GM18520 (cell line): Measurements from ENCODE around the gene SDF2.

ENCODE experiments used
- ATAC-seq: cut with Tn5 transposase; IDR thresholded peaks from one replicate; pipeline ENCODE4 v1.9.1; 2021; ENCODE audit not compliant: unreplicated experiment

SDF2 gene, protein sequence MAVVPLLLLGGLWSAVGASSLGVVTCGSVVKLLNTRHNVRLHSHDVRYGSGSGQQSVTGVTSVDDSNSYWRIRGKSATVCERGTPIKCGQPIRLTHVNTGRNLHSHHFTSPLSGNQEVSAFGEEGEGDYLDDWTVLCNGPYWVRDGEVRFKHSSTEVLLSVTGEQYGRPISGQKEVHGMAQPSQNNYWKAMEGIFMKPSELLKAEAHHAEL

DNA sequence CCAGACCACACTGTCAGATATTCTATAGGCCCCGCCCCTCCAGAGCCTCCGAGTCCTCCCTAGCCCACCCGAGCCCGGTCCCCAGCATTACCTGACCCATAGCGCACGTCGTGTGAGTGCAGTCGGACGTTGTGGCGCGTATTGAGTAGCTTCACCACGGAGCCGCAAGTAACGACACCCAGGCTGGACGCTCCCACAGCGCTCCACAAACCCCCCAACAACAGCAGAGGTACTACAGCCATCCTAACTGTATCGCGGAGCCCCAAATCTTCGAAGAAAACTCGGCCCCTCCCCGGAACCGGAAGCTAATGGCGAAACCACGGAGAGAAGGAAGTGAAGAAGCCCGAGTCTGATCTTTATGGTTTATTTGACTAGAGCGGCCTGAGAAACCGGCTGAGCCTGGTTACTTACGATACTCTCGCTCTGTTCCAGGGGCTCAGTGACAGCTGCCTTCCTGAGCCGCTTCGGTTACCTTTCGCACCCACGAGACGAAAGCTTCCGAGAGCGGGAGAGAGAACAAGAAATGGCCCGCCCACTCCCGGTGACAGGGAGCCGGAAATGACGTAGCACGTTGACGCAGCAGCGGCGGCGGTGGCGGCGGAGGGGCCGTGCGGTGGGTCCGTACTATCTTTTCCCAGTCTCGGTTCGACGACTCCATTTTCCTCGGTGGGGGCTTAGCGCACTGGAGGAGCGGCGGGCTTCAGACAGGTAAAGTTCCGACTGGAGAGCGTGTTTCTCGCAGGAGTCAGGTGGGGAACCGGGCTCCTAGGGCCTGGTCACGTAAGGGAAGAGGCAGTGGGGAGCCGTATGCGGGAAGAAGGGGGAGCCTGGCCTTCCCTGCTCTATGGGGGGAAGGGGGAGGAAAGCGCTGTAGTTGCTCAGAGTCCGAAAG is at the start of gene SDF2, which contains the start of gene SUPT6H:
Gene SDF2 (minus strand): TSS at position 272 of the 892 bp plus-strand sequence. CDS start 30 bp downstream, at position 242.
Gene SUPT6H (plus strand): TSS at position 571 of the 892 bp plus-strand sequence. CDS start 11,197 bp downstream, outside the sequence.
- peak; percentile 60 for ATAC-seq

DNA sequence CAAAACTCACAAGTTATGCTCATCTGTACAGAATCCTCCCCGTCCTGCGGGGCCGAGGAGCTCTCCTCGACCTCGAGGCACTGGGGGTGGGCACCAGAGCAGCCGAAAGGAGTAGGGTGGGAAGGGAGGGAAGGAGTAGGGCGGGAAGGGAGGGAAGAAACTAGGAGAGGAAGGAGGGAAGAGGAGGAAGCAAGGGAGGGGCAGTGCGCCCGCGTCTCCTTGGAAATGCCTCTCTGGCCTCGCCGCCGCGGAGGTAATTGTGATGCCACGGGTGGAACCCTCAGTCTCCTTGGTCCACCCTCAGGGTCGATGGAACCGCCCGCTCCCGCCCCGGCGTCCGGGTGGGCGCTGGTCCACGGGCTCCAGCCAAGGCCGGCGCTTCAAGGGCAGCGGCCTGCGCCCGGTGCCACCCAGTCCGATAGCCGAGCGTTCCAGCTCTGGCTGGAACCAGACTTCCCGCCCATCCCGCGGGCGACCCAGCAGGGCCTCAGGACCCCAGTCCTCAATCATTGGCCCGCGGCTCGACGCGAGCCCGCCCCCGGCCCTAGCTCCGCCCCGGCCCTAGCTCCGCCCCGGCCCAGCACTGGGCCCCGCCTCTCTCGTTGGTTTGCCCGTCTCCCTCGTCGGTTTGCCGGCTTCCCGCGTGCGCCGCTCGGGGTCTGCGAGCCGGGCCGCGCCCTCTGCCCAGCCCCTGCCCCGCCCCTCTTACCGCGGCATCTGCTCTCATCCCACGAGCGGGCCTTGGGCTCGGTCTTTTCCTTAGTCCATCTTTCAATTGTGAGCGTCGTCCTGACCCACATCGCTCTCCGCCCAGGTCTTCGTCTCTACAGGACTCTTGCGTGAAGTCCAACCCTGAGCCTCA is 49.4 kb upstream of the SDF2 start:
- peak; percentile 64 for ATAC-seq

DNA sequence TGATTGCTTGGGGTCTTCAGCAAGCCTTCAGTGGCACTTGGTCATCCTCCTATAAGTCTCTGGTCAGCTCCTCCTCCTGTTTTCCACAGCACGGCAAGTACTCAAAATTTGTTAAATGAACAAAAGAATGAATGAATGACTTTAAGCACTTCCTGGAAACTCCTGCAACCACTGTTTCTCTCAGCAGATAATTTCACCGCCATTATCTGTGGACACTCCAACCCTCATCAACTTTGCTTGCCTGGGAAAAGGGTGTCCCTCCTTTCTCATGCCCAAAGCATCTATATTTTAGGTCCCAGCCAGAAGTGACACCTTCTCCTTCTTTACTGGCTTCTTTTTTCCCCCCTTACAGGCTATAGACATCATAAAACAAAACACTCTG is 45.6 kb upstream of the SDF2 start:
- no peak for ATAC-seq

DNA sequence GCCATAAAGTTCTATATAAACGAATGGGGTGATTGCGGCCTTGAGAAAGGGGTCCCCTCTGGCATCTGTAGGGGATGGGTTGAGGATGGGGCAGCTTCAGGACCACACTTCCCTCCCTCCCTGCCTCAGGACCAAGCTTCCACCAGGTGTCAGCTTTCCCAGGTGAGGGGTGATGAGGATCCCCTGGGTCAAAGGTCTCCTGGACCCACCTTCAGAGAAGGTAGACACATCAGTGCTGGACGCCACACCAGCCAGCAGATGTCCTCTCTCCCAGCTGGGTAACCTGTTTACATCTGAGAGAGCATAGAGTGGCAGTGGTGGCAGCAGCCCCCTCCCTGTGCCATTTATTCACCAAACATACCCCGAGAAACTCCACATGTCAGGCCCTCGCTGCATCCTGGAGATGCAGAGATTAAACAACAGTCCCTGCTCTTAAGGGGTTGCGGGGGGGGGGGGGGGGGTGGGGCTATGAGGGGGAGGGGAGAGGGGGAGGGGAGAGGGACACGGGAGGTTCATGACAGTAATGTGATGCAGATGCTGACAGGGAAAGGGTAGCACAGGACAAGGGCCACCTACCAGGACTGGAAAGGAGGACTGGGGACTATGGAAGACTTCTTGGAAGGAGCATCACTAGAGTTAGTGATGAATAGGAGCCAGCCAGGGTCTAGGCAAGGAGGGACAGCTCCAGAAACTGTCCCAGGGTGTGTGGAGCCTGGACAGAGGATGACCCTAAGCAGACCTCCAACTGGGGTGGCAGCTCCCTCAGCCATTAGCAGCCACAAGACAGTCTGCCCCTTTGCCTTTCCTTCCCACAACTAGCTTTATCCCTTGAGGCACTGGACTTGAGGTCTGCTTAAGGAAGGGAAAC is 45.0 kb upstream of the SDF2 start:
- no peak for ATAC-seq

DNA sequence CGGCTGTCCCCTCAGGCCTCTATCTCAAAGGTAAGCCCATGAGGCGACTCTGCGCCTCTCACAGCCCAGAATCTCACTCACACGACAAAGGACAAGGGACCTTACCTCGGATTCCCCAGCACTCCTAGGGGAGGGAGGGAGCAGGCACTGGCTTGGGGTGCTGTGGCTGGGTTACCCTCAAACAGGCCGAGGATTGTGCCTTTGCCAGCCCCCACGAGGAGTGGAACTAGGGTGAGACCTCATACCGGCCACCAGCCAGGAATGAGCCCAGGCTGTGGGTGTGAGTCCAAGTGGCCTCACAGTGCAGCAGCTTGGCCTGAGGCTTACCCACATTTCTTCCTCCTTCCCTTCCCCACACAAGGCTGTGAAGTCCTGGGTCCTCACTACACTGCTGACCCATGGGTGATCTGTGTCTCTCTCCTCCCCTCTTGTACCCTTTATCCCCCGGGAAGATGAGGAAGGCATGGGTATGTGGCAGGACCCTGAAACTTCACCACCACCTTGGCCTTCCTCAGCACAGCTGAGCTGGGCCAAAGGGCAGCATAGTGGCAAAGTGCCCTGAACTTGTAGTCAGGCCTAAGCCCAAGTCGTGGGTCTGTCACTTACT is 44.1 kb upstream of the SDF2 start:
- no peak for ATAC-seq

DNA sequence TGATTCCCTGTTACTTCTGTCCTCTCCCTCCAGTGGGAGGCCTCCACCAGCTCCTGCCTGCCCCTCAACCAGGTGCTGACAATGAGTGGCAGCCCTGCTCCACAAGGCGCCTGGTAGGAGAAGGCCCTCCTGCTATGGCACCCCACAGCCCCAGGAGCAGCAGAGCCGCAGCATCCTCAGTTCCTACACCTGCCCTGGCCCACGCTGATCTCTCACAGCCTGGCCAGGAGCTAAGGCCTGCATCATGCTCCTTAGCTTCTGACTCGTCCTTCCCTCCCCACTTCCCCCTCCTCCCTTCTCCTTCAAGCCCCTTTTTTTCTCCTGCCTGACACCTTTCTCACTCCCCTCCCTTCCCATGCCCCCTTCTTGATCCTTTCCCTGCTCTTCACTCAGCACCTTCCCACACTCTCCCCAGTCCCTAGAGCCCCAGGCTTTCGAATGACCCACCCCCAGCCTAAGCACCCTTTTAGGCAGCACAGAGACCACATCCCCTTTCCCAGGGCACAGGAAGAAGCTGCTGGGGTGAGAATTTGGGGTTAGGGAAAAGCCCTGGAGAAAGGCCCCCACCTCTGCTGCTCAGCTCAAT is 43.5 kb upstream of the SDF2 start:
- ATAC-seq, result no peak

DNA sequence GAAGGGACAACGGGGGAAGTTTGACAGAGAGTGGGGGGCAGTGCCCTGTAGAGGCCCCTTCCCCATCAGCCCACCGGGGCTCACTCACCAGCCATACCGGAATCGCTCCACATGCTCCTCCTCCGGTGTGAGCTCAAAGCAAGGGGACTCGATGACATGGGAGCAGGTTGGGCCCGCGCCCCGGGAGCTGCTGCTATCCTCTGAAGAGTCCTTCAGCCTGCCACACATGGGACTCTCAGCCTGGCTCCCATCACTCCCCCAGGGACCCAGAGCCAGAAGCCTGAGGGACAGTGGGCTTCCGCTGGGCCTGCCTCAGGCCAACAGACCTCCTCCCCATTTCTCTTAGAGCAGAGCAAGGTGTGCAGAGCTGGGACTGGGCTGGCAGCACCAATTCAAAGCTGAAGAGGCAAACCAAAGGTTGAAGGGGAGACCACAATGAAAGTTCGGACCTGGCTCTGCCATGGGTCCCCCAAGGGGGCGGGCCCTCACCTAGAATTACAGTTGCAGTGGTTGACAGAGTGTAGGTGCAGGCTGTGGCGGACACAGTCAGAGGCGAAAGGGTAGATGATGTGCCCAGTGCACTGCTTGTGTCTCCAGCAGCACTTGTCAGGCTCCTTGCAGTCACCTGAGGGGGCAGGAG is 42.6 kb upstream of the SDF2 start:
- ATAC-seq, result no peak

DNA sequence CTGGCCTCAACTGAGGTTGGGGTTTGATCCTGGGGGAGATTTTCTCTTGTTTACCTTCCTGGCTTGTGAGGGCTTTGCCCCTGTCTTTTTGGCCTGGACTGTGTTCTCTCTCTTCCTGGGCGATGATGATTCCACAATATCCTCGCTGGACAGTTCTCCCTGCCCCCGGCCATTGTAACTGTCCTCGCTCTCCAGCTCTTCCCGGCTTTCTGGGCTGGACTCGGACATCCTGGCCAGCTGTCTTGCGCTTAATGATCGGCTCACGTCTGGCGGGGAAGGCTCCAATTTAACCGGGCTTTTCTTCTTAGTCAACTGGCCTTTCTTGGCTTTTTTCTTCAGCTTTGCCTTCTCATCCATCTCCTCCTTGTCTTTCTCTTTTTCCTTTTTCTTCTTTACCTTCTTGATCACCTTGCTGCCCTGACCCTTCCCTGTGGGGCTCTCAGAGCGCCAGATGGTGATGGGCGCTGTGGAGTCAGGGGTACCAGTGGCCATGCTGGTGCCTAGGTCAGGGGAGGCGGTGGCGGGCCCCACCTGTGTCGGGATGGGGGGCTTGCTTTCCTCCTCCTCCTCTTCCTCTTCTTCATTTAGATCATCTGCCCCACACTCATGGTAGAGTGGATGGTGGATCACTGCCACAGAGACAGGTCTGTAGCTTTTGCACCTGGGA is 42.0 kb upstream of the SDF2 start:
- no peak for ATAC-seq

DNA sequence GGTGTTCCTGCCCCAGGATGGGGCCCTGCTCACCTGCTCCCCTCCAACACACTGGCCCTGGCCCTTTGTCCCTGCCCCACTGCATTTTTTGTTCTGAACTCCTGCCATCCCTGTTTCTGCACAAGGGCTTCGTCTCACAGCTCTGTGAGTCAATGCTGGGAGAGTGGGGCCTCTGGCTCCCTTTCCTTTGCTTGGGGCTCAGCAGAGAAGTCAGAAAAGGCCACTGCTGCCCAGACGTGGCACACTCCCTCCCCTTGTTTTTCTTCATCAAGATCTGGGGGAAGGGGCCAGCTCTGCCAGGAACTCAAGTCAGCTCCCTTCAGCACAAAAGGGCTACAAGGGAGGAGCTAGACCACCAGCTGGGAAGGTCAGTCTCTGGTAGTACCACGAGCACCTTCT is 41.0 kb upstream of the SDF2 start:
- ATAC-seq, result no peak

DNA sequence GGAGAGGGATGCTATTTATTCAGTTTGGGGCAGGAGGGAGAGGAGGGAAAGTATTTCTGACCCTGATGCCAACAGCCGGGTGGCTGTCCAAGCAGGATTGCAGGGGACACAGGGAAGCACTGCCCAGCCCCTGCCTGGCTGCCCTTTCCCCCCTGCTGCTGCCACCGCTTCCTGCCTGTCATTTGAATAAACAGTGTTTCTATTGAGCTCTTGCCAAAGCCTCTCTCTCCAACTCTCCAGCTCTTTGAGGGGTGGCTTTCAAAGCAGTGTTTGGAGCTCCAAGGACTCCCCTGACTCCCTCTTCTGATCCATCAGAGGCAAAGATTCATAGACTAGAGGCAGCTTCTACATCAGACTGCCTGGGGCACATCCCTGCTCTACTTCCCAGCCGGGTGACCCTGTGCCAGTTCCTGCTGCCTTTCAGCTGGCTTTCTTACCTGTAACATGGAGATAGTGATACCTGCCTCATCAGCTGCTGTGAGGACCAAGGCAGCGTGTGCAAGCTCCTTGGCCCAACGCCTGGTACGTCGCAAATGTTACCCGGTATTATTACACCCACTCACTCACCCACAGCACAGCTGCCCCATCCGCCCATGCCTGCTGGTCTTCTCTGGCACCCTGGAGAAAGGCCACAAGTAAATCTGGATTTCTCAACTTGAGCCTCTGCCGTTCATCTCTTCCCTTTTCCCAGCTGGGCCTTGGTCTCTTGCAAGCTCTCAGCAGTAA is 40.5 kb upstream of the SDF2 start:
- no peak for ATAC-seq

DNA sequence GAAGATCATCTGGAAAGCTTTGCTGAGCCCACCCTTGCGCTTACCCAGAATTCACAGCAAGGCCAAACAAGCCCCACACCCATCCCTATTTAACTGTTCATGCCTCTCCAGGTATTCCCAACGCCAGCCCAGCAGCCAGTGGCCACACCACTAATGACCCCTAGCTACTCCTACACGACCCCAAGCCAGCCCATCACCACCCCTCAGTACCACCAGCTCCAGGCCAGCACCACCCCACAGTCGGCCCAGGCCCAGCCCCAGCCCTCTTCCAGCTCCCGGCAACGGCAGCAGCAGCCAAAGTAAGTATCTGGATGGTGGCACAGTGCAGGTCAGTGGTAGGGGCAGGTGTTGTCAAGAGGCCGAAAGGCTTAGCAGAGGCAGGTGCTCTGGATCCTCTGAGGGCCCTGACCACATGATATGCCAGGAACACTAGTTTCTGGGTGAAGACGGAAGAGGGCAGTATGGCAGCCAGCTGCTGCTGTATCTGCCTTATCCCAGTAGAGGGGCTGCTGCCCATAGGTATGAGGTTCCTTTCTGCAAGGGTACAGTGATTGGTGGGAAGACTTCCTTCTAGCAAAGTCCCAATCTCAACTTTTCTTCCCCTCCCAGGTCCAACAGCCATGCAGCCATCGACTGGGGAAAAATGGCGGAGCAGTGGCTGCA is 39.3 kb upstream of the SDF2 start:
- ATAC-seq, result no peak

DNA sequence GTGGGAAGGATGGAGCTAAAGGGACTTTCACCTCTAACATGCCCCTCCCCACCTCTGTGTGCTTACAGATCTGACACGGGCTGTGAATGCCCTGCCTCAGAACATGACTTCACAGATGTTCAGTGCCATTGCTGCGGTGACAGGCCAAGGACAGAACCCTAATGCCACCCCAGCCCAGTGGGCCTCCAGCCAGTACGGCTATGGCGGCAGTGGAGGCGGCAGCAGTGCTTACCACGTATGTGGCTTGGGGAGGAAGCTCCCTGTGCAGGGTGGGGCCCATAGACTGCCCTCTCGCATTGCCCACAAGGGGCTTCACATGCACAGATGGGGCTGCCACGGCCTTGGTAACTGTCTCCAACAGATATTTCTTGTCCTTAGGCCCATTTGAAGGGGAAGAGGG is 38.6 kb upstream of the SDF2 start:
- no peak for ATAC-seq

DNA sequence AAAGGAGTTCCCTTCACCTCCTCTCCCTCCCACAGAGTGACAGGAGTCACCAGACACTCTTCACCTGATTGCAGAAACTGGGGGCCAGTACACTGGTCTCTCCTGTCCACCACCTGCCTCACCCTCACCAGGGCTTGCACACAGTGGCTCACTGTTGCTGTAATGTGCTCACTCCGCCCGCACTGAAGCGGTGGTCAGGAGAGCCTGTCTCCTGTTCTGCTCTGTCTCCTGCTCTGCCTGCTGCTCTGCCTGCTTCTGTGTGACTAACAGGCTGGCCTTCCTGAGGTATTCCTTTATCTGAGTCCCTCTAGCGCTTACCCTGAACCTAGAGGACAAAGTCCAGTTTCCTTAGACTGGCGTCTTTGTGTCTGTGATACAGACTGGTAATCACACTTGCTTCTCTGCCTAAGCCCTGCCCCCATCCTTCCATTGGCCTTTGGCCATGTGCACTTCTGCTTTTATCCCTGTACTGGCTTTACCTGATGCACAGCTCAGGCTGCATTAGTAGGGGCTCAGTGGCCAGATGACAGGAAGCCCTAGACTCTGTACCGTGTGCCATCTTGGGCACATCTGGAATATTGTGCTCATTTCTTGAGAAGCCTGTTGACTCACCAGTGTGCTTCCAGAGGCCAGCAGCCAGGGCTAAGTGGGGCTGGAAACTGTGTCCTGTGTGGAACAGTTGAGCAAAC is 36.7 kb upstream of the SDF2 start:
- no peak for ATAC-seq

DNA sequence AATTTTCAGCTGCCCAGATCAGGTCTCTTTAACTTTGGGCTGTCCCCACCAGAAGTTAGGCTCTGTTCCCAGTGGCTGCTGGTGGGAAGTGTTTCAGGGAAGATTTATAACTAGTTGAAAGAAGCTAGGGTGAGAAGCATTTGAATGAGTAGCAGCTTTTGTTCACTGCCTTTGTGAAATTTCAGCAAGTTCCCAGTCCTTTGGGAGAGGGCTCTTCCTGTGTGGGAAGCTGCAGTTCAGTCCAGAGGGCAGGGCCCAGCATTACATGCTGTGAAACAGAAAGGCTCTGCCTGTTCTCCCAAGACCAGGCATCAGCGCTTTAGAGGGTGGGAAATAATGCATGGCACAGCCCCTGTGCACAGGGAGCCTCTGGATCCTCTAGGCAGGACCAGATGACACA is 32.2 kb upstream of the SDF2 start:
- ATAC-seq, result no peak

DNA sequence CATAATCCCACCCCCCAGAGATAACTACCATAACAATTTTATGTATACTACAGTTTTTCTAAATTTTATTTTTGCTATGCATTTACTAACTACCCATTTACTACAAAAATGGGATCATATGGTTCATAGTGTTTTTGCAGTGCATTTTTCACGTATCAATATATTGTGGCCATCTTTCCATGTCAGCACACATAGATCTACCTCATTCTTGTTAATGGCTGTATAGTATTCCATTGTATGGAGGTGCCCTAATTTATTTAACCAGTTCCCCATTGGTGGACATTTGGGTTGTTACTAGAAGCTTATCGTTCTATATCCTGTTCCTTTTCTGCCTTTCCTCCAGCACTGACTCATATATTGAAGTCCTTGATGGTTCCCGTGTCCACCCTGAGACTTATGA is 27.3 kb upstream of the SDF2 start:
- no peak for ATAC-seq

DNA sequence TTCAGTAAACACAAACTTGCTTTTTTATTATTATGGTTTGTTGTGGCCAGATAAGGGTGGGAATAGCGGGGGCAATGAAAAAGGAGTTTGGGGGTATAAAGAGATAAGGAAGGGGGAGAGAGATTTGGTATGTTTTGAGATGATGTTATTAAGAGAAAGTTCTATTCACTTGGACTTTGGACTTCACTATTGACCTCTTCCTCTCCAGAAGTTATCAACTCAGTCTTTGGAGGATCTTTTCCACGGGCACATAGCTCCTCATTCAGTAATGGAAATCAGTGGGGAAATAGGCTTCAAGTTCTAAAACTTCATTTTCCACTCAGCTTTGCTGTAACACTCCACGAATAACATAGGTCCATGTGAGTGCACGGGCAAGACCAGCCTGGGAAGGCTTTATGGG is 26.8 kb upstream of the SDF2 start:
- ATAC-seq, result no peak

DNA sequence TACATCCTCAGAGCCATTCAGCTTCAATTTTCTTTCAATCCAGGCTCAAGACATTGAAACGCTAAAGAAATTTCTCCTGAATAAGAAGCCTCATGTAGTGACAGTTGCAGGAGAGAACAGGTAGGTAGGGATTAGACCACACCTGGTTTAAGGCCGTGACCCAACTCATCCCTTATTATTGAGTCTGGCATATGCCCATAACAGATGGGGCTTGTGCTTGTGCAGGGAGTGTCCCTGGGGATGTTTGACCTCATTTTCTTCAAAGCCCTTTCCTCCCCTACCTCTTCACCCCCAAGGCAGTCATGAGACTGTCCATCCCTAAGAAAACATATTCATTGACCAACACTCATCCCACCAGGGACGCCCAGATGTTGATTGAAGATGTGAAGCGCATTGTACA is 24.6 kb upstream of the SDF2 start:
- ATAC-seq, result no peak
